ACHN (cell line): ENCODE results near the gene UBL4A.
"Not testable (repeated sequence)": the region's sequence is repeated elsewhere in the genome, so short reads cannot be mapped to it uniquely, and the experiment has no call there.

Experiments
- DNase-seq: peaks from one replicate; pipeline ENCODE4 v3.0.0-alpha.2; 2015
- in situ Hi-C: cut with HindIII; loops from 2 replicates; pipeline ENCODE4 v1.10.0; 2017; ENCODE audit warnings: low sequenced_read_pairs, low pct_ligation_motif_present, low pct_unique_long_range_greater_than_20kb

Gene UBL4A

DNA sequence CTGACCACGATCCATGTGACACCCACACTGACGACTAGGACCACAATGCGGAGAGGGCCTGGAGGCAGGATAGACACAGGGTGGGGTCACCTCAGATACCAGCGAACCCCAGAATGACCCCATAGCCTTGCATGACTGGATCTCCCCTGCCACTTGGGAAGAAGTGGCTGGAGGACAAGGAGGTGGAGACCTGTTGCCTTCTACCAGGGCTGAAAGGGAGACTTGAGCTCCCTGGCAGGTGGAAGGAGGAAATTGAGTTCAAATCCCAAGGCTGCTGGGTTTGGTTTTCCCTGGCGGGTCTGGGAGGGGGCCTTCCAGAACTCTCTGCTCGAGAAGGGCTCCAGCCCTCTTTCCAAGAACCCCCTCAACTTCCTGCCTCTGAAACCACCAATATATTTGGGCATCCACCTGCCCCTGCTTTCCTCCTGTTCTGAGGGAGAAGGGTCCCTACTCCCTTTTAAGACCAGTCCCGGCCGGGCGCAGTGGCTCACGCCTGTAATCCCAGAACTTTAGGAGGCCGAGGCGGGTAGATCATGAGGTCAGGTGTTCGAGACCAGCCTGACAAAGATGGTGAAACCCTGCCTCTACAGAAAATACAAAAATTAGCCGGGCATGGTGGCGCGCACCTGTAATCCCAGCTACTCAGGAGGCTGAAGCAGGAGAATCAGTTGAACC, 26.6 kb upstream of the UBL4A start:
- in situ Hi-C loops: no loop called here
- DNase-seq: no peak

DNA sequence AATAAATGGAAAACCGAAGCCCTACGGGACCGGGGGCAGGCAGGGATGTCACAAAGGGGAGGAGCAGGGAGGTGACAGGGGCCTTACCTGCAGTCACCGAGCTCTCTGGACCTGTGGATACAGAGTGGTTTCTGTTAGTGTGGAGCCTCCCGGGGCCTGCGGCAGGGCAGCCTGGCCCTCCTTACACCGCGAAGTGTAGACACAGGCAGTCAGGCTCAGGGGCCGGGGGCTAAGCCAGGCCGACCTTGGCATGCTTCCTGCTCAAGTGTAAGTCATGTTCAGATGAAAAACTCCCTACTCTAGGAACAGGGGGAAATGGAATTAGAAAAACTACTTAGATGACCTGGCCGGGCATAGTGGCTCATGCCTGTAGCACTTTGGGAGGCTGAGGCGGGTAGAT, 25.3 kb upstream of the UBL4A start:
- no peak for DNase-seq
- in situ Hi-C loops: no loop called here

DNA sequence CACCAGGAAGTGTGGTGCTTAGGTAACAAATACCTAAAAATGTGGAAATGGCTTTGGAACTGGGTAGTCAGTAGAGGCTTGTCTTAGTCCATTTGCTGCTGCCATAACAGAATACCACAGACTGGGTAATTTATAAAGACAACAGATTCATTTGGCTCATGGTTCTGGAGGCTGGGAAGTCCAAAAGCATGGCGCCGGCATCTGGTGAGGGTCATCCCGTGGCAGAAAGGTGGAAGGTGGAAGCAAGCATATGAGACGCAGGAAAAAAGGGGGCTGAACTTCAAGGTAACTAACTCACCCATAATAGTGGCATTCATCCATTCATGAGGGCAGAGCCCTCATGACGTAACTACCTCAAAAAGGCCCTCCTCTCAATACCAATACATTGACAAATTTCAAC, 23.0 kb upstream of the UBL4A start:
- no peak for DNase-seq
- in situ Hi-C loops: no loop called here

DNA sequence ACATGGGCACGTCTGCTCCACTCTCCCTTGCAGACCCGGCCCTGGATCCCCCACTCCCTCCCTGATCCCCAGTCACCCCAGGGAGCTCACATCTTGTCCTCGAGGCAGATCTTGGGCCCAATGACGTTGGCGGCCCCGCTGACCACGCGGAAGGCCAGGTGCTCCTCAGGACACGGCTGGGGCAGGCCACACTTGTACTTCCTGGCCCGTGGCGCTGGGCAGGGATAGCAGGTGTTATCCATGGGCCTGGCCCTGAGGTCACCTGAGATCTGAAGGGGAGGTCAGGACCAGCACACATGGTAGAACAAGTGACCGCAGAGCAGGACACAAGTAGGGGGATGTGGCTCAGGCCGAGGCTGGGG, 21.9 kb upstream of the UBL4A start:
- DNase-seq: no peak
- in situ Hi-C loops: no loop called here

DNA sequence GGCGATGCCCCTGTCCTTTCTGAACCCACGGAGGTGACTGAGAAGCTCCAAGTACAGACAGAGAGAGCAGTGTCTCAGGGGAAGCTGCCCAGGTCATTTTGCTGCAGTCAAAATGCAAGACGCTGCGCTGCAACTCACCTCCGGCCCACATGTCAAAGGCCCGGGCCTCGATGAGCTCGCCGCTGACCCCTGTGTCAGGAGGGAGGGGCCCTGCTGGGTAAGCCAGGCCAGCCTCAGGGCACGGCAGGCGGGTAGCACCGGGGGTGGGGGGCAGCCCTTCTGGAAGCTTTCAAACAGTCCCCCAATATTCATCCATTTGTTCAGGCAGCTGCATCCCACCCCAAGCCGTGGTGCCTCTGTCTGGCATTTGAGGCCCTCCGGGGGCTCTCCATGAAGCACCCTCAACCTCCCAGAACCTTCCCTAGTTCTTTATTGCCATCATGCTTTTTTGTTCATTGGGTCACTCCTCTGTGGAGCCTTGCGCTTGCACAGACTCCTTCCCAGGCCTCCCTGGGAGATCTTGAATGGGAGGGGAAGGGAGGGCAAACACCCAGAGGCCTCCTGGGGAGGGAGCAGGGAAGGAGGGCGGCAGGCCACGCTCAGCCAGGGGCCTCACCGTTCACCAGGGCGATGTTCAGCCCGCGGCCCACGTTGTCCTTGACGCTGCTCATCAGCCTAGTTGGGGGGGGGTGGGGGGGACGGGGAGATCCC, 21.4 kb upstream of the UBL4A start:
- in situ Hi-C loops: no loop called here
- no peak for DNase-seq

DNA sequence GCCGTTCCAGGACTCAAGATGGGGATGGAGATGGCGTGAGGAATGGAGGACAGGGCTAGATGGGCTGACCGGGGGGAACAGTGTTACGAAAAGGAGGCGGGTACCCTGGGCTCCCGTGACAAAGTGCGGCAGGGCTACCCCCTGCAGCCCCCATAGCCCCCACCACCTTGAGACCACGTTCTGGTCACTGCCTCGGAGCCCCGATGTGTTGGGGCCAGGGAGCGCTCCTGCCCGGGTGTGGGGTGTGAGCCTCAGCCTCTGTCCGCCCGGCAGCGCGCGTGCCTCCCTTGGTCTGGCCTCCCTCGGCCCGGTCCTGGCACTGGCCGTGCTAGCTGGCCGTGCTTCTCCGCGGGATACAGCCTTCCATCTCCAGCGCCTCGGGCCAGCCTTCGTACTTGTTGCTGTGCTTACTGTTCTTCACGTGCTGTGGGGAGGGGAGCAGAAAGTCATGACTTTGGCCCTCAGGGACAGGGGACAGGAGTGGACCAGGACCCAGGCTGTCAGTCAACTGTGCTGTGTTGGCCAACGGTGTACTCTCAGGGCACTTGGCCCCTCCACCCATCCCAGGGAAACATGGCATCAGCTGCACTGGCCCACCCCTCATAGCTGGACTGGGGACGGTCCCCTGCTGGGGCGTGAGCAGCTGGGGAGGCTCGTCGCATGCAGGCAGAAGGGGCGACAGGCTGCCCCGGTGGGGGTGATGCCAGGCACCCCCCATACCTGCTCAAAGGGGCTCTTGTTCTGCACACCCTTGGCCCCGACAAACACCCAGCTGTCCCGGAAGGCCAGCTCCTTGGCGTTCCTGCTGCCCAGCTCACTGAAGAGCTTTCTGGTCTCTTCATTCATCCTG, 20.3 kb upstream of the UBL4A start:
- in situ Hi-C loops: no loop called here

DNA sequence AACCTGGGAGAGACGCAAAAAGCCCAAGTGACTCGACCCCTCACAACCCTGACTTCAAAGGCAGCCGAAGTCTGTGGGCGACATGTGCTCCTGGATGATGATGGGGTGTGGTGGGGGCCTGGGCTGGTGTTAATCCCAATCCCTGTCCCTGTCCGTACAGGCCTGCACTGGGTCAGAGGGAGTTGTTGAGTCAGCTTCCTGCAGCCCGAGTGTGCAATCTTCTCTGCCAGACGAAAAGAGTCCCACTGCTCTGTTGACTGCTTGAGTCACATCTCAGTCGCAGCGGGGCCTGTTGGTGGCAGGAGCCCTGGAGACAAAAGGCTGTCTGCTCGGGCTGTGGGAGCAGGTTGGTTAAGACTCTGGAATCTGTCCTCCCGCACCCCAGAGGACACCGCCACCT, 19.3 kb upstream of the UBL4A start:
- in situ Hi-C loops: no loop called here
- DNase-seq: no peak

More for the DNA sequence above, 20.3 kb upstream of the UBL4A start:
- no peak for DNase-seq

DNA sequence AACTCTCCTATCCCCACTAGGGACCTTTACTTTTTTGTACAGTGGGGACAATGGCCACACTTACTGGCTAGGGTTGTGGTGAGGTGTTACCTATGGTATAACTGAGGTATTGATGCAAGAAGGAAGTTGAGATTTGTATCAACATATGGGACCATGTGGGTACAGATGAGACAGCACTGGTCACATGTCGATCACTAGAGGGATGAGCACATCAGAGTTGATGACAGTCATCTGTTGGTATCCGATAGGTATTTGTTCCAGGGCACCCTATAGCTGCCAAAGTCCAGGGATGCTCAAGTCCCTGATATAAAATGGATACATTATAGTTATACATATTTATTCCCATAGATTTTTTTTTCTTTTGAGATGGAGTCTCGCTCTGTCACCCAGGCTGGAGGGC, 16.6 kb upstream of the UBL4A start:
- in situ Hi-C loops: no loop called here
- DNase-seq: no peak

DNA sequence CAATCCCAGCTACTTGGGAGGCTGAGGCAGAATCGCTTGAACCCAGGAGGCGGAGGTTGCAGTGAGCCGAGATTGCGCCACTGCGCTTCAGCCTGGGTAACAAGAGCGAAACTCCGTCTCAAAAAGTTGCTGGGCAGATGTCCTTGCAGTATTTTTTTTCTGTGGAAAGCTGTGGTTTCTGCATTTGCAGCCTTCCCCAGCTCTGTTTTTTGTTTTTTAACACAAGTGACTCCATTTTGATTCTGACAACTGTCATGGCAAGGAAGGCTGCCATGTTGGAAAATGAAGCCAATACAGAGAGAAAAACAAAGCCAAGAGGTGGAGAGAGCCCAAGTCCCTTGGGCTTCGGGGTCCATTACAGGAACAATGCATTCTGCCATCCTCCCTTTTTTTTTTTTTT, 15.7 kb upstream of the UBL4A start:
- in situ Hi-C loops: no loop called here
- no peak for DNase-seq

DNA sequence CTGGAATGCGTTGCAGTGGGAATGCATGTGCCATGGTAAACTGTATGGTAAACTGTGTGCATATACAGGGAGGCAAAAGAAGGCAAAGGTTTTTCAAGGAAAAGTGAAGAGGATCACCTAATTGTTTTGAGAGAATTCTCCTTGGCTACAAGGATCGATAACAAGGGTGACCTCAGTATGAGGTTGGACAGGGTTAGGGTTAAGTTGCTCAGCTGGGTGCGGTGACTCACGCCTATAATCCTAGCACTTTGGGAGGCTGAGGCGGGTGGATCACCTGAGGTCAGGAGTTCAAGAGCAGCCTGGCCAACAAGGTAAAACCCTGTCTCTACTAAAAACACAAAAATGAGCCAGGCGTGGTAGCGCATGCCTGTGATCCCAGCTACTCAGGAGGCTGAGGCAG, 15.0 kb upstream of the UBL4A start:
- in situ Hi-C loops: not testable (repeated sequence)

DNA sequence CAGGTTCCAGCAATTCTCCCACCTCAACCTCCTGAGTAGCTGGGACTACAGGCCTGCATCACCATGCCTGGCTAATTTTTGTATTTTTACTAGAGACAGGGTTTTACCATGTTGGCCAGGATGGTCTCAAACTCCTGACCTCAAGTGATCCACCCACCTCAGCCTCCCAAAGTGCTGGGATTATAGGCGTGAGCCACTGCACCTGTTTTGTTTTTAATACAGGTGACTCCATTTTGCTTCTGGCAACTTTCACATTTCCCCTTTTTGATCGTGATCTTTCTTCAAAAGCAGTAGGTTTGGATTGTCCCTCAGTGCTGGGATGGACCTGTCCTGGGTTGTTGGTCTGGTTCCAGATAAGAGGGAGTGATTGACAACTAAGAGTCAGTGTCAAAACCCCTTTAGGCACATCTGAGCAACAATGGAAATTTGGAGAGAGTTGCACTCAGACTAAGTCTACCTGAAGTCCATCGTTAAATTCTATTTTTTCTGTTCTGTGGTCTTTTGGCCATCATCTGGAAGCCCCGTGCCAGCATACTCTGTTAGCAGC, 10.2 kb upstream of the UBL4A start:
- DNase-seq, in situ Hi-C loops: not testable (repeated sequence)

More for the DNA sequence above, 15.0 kb upstream of the UBL4A start:
- DNase-seq: not testable (repeated sequence)

DNA sequence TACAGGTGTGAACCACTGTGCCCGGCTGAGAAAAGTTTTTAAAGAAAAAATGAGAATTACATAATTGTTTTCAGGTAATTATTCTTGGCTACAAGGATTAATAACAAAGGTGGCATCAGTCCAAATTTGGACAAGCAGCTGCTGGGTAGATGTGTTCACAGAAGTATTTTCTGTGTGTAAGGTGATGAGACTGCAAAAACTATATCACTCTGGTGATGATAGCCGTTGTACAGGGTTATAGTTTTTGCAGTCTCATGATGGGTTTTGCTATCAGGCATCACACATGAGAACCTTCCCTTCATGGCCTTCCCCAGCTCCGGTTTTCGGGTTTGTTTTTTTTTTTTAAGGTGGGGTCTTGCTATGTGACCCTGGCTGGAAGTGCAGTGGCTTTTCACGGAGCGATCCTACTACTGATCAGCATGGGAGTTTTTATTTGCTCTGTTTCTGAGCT, 9.1 kb upstream of the UBL4A start:
- no peak for DNase-seq
- in situ Hi-C loops: no loop called here

DNA sequence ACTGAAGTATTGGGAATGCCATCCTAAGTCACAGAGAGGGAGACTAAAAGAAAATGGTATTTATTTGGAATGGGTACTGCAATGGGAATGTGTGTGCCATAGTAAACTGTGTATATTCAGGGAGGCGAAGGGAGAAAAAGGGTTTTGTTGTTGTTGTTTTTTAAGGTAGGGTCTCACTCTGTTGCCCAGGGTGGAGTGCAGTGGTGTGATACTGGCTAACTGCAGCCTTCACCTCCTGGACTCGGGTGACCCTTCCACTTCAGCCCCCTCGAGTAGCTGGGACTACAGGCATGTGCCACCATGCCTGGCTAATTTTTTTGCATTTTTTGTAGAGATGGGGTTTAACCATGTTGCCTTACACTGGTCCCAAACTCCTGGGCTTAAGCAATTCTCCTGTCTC, 8.3 kb upstream of the UBL4A start:
- DNase-seq: no peak
- in situ Hi-C loops: no loop called here

DNA sequence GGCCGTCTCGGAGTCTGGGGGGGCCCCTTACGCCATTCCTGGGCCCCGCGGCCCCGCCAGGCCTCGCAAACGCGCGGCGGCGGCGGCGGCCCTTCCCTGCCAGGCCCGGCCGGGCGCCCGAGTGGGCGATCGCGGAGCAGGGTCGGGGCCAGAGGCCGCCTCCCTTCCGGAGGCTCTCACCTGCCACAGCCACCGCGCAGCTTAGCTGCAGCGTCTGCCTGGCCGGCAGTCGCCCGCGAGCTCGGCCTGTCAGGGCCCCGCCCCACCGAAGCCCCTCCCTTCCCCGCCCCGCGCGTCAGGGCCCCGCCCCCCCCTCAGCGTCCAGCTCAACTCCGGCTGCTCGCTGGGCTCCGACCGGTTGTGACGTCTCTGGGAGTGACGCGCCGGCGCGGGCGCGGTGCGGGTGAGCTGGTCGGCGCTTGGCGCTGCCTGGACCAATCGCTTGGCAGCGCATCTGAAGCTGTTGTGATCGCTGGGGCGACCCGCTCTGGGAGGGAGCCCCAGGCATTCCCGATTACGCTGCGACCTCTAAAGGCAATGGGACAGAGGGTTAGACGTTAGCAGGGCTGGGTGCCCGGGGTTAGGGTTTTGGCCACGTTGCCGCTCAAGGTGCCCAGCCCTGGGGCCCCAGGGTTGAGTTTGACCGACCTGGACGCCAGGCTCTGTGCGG, 4.1 kb upstream of the UBL4A start, which contains the start of gene SLC10A3:
Gene SLC10A3, minus strand, starts transcription at position 216 of the 670 bp plus-strand sequence. CDS start 1,689 bp downstream, outside the sequence.
- DNase-seq: peak; percentile 87
- in situ Hi-C loops: no loop called here

DNA sequence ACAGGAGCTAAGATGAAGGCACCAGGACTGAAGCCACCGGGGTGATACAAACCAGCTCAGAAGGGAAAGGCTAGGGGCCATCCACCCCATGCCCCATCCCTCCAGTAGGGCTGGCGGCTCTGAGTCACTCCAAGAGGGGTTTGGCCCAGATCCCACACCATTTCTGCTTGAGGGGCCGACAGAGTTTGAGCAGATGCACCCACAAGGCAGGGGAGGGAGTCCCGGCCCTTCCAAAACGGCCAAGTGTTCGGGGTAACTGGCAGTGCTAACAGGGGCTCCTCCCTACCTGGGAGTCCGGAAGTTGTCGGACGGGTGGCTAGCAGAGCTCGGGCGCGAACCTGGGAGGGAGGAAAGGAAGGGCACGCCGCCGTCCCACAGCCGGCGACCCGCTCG, 3.6 kb upstream of the UBL4A start:
- in situ Hi-C loops: no loop called here
- DNase-seq: peak; percentile 26

DNA sequence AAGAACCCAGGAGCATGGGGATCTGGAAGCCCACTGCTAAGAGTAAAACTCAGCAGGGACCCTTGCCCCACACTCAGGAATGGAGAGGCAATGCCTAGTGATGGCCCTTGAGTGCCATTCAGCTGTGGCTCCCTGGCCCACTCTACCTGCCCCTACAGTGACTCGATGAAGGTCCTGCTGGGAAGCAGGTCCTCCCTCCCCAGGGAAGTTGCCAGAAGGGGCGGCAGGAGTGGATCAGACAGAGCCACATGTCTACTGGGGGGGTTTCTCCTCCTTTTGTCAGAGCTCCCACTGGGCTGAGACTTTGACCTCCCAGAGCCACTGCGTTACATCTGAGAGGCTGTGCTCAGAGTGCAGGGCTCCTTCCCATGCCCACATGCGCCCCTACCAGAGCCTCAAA, 2.8 kb upstream of the UBL4A start:
- in situ Hi-C loops: no loop called here

DNA sequence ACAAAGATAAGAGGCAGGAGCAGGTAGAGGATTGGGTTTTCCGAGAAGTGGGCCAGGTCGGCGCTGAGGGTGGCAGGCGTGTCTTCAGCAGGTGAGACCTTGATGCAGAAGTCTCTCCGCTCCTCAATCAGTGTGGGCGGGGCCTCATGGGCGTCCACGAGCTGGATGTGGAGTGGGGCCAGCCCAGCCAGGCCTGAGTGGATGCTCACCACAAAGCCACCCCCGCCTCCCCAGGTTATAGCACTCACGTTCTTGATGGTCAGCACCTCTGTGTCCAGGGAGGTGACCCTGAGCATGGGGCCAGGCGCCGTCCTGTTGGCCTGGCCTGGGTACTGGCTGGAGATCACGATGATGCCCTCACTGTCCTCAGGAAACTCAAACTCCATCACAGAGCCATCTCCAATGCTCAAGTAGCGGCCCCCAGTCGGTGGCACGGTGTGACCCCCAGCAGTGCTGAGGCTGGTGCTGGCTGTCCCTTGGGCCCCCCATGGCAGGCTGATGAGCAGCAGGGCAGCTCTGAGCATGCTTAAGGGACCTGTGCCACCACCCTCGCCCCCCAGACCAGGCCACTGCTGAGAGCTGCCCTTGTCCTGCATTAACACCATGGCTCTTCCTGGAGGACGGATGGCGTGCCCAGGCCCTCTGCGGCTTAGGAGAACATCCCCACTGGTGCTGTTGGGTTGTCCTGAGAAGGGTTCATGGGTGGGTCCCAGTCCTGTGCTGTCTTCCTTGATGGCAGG, 2.1 kb upstream of the UBL4A start:
- in situ Hi-C loops: no loop called here
- DNase-seq: no peak

More for the DNA sequence above, 2.8 kb upstream of the UBL4A start:
- no peak for DNase-seq
